ENCODE data around the gene FNDC3B.

FNDC3B gene

DNA sequence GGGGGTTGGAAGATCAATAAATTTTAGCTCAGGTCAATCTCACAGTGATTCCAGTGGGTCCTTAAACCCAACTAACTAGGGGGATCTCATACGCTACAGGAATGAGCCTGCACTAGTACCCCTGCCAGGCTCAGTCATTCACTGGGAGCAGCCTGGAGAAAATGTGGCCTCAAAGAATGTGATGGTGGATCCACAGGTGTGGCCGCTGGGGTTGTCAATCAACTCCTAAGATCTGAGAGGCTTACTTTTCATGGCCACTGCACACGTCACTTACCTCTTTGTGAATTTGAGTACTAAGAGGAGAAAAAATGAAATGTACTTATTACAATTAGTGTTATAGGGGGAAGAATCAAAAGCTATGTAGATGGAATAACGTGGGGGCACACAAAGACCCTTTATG lies 17.5 kb upstream of the FNDC3B start:
- H4K20me1 ChIP-seq (ENCODE audit: insufficient read depth, low read length, poor library complexity, severe bottlenecking): no peaks in the 10 kb centered on the region
- no peaks in the 10 kb centered on the region for H3F3A ChIP-seq (ENCODE audit: low read depth)
- H3K36me3 ChIP-seq (ENCODE audit: insufficient read depth, low read length): no peaks in the 10 kb centered on the region
- no peaks in the 10 kb centered on the region for H3K4me1 ChIP-seq (ENCODE audit: insufficient read depth, low read length, poor library complexity, severe bottlenecking)
- H3K9ac ChIP-seq (ENCODE audit: low read depth, low read length, poor library complexity, severe bottlenecking): no peak overlapping the region
- no peak overlapping the region for H2AFZ ChIP-seq (ENCODE audit: low read length)
- no peak overlapping the region for H3K4me3 ChIP-seq (ENCODE audit: low read length, poor library complexity, severe bottlenecking)
- H3K4me2 ChIP-seq (ENCODE audit: low read depth, low read length, poor library complexity, severe bottlenecking): no peak overlapping the region
- no peaks in the 10 kb centered on the region for H3K27me3 ChIP-seq (ENCODE audit: insufficient read depth, low read length, poor library complexity, severe bottlenecking)
- H3K9me3 ChIP-seq (ENCODE audit: insufficient read depth, low read depth, low read length): no peaks in the 10 kb centered on the region
- H3K9me2 ChIP-seq (replicated peaks; ENCODE audit: low read depth, low read length): no peaks in the 10 kb centered on the region
- TF ChIP-seq EZH2phosphoT487 (IDR thresholded peaks at IDR 0.05; ENCODE audit: borderline replicate concordance): no peak
- TF ChIP-seq CTCF (conservative IDR thresholded peaks at IDR 0.05; ENCODE audit: low read length): no peak
- H3K79me2 ChIP-seq (ENCODE audit: insufficient read depth, low read length): no peaks in the 10 kb centered on the region

GRCh38 chr3:172023915-172024314 lies 15.5 kb upstream of the FNDC3B start:
- H3K4me1 ChIP-seq (ENCODE audit: insufficient read depth, low read length, poor library complexity, severe bottlenecking): no peaks in the 10 kb centered on the region
- H3K9ac ChIP-seq (ENCODE audit: low read depth, low read length, poor library complexity, severe bottlenecking): no peak overlapping the region
- H3K4me3 ChIP-seq (ENCODE audit: low read length, poor library complexity, severe bottlenecking): no peak overlapping the region
- no peaks in the 10 kb centered on the region for H3K9me2 ChIP-seq (replicated peaks; ENCODE audit: low read depth, low read length)
- H3F3A ChIP-seq (ENCODE audit: low read depth): no peaks in the 10 kb centered on the region
- H3K36me3 ChIP-seq (ENCODE audit: insufficient read depth, low read length): no peaks in the 10 kb centered on the region
- H3K27me3 ChIP-seq (ENCODE audit: insufficient read depth, low read length, poor library complexity, severe bottlenecking): no peaks in the 10 kb centered on the region
- H3K9me3 ChIP-seq (ENCODE audit: insufficient read depth, low read depth, low read length): no peaks in the 10 kb centered on the region
- no peak overlapping the region for H3K4me2 ChIP-seq (ENCODE audit: low read depth, low read length, poor library complexity, severe bottlenecking)
- no peaks in the 10 kb centered on the region for H4K20me1 ChIP-seq (ENCODE audit: insufficient read depth, low read length, poor library complexity, severe bottlenecking)
- H3K79me2 ChIP-seq (ENCODE audit: insufficient read depth, low read length): no peaks in the 10 kb centered on the region
- TF ChIP-seq CTCF (conservative IDR thresholded peaks at IDR 0.05; ENCODE audit: low read length): no peak
- no peak for TF ChIP-seq EZH2phosphoT487 (IDR thresholded peaks at IDR 0.05; ENCODE audit: borderline replicate concordance)
- no peak overlapping the region for H2AFZ ChIP-seq (ENCODE audit: low read length)

GRCh38 chr3:172024679-172025078 lies 14.7 kb upstream of the FNDC3B start:
- Histone ChIP-seq H3K4me3 (ENCODE audit: low read length, poor library complexity, severe bottlenecking) (no peak overlapping the region), H3K9ac (ENCODE audit: low read depth, low read length, poor library complexity, severe bottlenecking) (no peak overlapping the region), H3K9me3 (ENCODE audit: insufficient read depth, low read depth, low read length) (no peaks in the 10 kb centered on the region), H3K36me3 (ENCODE audit: insufficient read depth, low read length) (no peaks in the 10 kb centered on the region), H3K4me2 (ENCODE audit: low read depth, low read length, poor library complexity, severe bottlenecking) (no peak overlapping the region), H2AFZ (ENCODE audit: low read length) (no peak overlapping the region), H3K4me1 (ENCODE audit: insufficient read depth, low read length, poor library complexity, severe bottlenecking) (peaks cover 2% of the 10 kb centered on the region), H4K20me1 (ENCODE audit: insufficient read depth, low read length, poor library complexity, severe bottlenecking) (no peaks in the 10 kb centered on the region), H3K27me3 (ENCODE audit: insufficient read depth, low read length, poor library complexity, severe bottlenecking) (no peaks in the 10 kb centered on the region), H3K9me2 (replicated peaks; ENCODE audit: low read depth, low read length) (no peaks in the 10 kb centered on the region), H3F3A (ENCODE audit: low read depth) (no peaks in the 10 kb centered on the region), H3K79me2 (ENCODE audit: insufficient read depth, low read length) (no peaks in the 10 kb centered on the region)
- TF ChIP-seq CTCF (conservative IDR thresholded peaks at IDR 0.05; ENCODE audit: low read length) (no peak), EZH2phosphoT487 (IDR thresholded peaks at IDR 0.05; ENCODE audit: borderline replicate concordance) (no peak)

Data from Loucy (cell line).